Cardiac fibroblast (primary cell): ENCODE measurements around the gene KAZN.

ENCODE experiments used
- DNase-seq, 2 donors: peaks; one replicate each; pipeline versions ENCODE4 v3.0.0 to v3.0.0-alpha.2; 2010; ENCODE audit warnings: low read depth in 2 of 2
- H3K4me3 ChIP-seq, 2 donors: replicated peaks in 1 of 2; 1 replicate in 1 of 2; 2 replicates in 1 of 2; pipeline ENCODE4 v1.5.1; 2011; ENCODE audit warnings: low read depth in 2 of 2, low read length in 2 of 2, mild to moderate bottlenecking in 2 of 2, moderate library complexity in 1 of 2
- TF ChIP-seq, protein P1 (sequence below): IDR thresholded peaks from one replicate; pipeline ENCODE4 v1.5.1; 2011; ENCODE audit warnings: low read depth, mild to moderate bottlenecking, low read length, inconsistent platforms

The KAZN gene

DNA sequence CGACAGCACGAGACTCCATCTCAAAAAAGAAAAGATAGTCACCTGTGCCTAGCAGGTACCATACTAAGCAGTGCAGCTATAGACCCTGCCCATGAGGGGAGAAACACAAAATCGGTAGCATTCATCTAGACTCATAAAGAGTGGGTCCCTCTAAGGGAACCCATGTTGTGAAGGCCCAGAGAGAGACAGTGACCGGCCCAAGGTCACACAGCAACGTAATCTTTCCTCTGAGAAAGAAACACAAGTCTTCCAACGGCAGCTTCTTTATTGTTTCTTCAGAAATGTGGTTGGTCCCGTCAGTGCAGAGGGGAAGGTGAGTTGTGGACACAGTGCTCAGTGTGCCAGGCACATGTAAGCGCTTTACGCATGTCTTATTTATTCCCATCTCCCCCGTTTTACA, 356.4 kb downstream of the KAZN start:
- TF ChIP-seq, protein P1, sequence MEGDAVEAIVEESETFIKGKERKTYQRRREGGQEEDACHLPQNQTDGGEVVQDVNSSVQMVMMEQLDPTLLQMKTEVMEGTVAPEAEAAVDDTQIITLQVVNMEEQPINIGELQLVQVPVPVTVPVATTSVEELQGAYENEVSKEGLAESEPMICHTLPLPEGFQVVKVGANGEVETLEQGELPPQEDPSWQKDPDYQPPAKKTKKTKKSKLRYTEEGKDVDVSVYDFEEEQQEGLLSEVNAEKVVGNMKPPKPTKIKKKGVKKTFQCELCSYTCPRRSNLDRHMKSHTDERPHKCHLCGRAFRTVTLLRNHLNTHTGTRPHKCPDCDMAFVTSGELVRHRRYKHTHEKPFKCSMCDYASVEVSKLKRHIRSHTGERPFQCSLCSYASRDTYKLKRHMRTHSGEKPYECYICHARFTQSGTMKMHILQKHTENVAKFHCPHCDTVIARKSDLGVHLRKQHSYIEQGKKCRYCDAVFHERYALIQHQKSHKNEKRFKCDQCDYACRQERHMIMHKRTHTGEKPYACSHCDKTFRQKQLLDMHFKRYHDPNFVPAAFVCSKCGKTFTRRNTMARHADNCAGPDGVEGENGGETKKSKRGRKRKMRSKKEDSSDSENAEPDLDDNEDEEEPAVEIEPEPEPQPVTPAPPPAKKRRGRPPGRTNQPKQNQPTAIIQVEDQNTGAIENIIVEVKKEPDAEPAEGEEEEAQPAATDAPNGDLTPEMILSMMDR: no peak
- H3K4me3 ChIP-seq: no peak overlapping the region
- no peak for DNase-seq

DNA sequence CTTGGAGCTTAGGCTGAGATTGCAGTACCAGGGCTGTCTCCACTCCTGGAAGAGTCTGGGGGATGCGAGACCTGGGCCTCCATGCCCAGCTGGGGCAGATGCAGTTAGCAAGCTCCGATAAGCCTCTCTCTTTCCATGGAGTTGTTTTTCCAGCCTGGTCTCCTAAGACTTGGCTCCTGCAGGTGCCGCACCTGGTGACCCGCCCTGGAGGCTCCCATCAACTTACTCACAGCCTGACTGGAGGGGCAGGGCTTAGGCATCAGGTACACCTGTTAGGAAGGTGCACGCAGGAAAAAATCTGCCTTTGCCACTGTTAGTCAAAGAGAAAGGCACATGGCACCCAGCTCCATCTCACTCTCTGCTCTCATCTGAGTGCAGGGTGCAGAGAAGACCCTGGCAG, 356.9 kb downstream of the KAZN start:
- TF ChIP-seq, protein P1: no peak
- no peak overlapping the region for H3K4me3 ChIP-seq
- DNase-seq: no peak

DNA sequence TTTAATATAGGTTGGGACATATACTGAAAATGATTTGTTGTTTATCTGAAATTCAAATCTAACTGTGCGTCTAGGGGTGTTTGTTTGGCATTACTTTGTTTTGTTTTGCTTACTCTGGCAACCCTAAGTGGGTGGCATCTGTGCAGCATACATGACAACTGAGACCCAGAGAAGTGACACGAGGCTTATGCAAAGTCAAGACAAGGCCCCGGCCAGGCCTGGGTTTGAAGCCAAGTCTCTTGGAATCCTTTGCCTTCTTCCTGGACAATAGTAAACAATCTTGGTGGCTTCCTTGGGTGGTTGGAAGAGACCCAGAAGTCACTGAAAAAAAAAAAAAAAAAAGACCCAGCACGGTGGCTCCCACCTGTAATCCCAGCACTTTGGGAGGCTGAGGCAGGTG, 357.5 kb downstream of the KAZN start:
- no peak overlapping the region for H3K4me3 ChIP-seq
- DNase-seq: no peak
- TF ChIP-seq, protein P1: no peak

- TF ChIP-seq, protein P1: no peak
- no peak overlapping the region for H3K4me3 ChIP-seq
- no peak for DNase-seq
Measured at GRCh38 chr1:14956579-14957195, 358.2 kb downstream of the KAZN start.

DNA sequence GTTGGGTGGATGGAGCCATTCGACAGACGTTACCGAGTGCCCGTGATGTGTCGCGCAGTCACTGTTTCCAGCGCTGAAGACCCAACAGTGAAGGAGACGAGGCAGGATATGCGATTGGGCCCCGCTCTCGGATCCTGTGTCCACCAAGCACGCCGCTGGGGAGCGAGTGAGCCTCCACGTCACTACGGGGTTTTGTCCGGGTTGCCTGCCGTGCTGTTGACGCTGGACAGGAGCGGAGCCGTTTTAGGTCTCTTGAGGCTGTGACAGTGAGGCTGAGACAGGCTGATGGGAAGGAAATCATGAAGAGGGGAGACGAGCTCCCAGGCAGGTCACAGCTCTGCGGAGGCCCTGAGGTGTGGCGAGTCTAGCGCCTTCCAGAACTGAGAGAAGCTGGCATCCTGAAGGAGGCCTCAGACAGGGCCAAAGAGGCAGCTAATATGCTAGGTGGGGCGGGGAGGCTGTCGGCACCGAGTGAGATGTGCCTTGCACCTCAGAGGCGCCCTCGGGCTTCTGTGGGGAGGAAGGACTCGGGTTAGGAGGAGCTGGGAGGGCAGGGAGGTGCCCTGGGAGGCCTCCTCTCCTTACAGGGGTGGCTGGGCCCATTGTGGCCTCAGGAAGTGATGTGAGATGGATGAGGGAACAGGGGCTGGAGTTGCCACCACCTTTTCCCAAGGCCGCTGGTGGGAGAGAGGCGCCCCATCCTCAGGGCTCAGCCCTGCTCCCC, 359.1 kb downstream of the KAZN start:
- no peak overlapping the region for H3K4me3 ChIP-seq
- TF ChIP-seq, protein P1: no peak
- no peak for DNase-seq

GRCh38 chr1:14958249-14959058, 360.0 kb downstream of the KAZN start:
- DNase-seq: no peak
- H3K4me3 ChIP-seq: no peak overlapping the region
- TF ChIP-seq, protein P1: no peak
